ENCODE measurements around the gene COA1. TPM values are rescaled to one million over a fixed set of nuclear protein-coding genes. Genes with fewer than 3 reads are reported as not detected.
"Not testable (repeated sequence)": the region's sequence is repeated elsewhere in the genome, so short reads cannot be mapped to it uniquely, and the experiment has no call there.

COA1 gene
- total RNA-seq, 1 donor from 2014 or later, result 88.6 TPM

GRCh38 chr7:43689115-43689514 is 40.2 kb downstream of the COA1 start:
- H3K9me3 Mint-ChIP-seq, result peaks cover 5% of the 10 kb centered on the region

GRCh38 chr7:43687866-43688265 is 41.5 kb downstream of the COA1 start:
- DNase-seq (ENCODE audit: low spot score); H3K4me3 Mint-ChIP-seq; H3K27me3 Mint-ChIP-seq (ENCODE audit: insufficient read depth); H3K9me3 Mint-ChIP-seq; intact Hi-C loops (cut with micrococcal nuclease); H3K27ac Mint-ChIP-seq: not testable (repeated sequence)
- peaks cover 17% of the 10 kb centered on the region for H3K36me3 Mint-ChIP-seq (ENCODE audit: low read depth)
- H3K4me1 Mint-ChIP-seq (ENCODE audit: low read depth), result peaks cover 47% of the 10 kb centered on the region

More at GRCh38 chr7:43689115-43689514, 40.2 kb downstream of the COA1 start:
- H3K27ac Mint-ChIP-seq, result no peak overlapping the region
- H3K4me1 Mint-ChIP-seq (ENCODE audit: low read depth), result peaks cover 47% of the 10 kb centered on the region
- DNase-seq (ENCODE audit: low spot score), result no peak
- peaks cover 17% of the 10 kb centered on the region for H3K36me3 Mint-ChIP-seq (ENCODE audit: low read depth)
- H3K4me3 Mint-ChIP-seq, result no peak overlapping the region
- no peaks in the 10 kb centered on the region for H3K27me3 Mint-ChIP-seq (ENCODE audit: insufficient read depth)
- intact Hi-C loops (cut with micrococcal nuclease), result no loop called here

GRCh38 chr7:43686991-43687390 is 42.3 kb downstream of the COA1 start:
- H3K4me3 Mint-ChIP-seq, result no peak overlapping the region
- H3K27me3 Mint-ChIP-seq (ENCODE audit: insufficient read depth), result no peaks in the 10 kb centered on the region
- peaks cover 49% of the 10 kb centered on the region for H3K4me1 Mint-ChIP-seq (ENCODE audit: low read depth)
- DNase-seq (ENCODE audit: low spot score), result no peak
- peaks cover 17% of the 10 kb centered on the region for H3K36me3 Mint-ChIP-seq (ENCODE audit: low read depth)
- H3K27ac Mint-ChIP-seq, result no peak overlapping the region
- intact Hi-C loops (cut with micrococcal nuclease), result no loop called here
- H3K9me3 Mint-ChIP-seq, result peaks cover 5% of the 10 kb centered on the region

- Mint-ChIP-seq H3K27ac (no peak overlapping the region), H3K4me1 (ENCODE audit: low read depth) (peaks cover 54% of the 10 kb centered on the region), H3K27me3 (ENCODE audit: insufficient read depth) (no peaks in the 10 kb centered on the region), H3K36me3 (ENCODE audit: low read depth) (peaks cover 17% of the 10 kb centered on the region), H3K9me3 (peaks cover 6% of the 10 kb centered on the region), H3K4me3 (no peak overlapping the region)
- DNase-seq (ENCODE audit: low spot score), result no peak
- intact Hi-C loops (cut with micrococcal nuclease), result no loop called here
Measured at GRCh38 chr7:43680736-43681135, 48.6 kb downstream of the COA1 start.

GRCh38 chr7:43679210-43680068 is 49.9 kb downstream of the COA1 start:
- no peaks in the 10 kb centered on the region for H3K27me3 Mint-ChIP-seq (ENCODE audit: insufficient read depth)
- H3K27ac Mint-ChIP-seq, result peak overlapping the region; percentile 15
- H3K4me3 Mint-ChIP-seq, result no peak overlapping the region
- peaks cover 9% of the 10 kb centered on the region for H3K9me3 Mint-ChIP-seq
- DNase-seq (ENCODE audit: low spot score), result no peak
- peaks cover 50% of the 10 kb centered on the region for H3K4me1 Mint-ChIP-seq (ENCODE audit: low read depth)
- peaks cover 20% of the 10 kb centered on the region for H3K36me3 Mint-ChIP-seq (ENCODE audit: low read depth)
- intact Hi-C loops (cut with micrococcal nuclease), result loop anchor here (2.0 kb wide), 1 partner anchor 89 kb away; no protein-coding TSS in a partner anchor

GRCh38 chr7:43678315-43678714 is 51.0 kb downstream of the COA1 start:
- peak overlapping the region; percentile 54 for H3K4me3 Mint-ChIP-seq
- peaks cover 50% of the 10 kb centered on the region for H3K4me1 Mint-ChIP-seq (ENCODE audit: low read depth)
- H3K9me3 Mint-ChIP-seq, result peaks cover 15% of the 10 kb centered on the region
- no peaks in the 10 kb centered on the region for H3K27me3 Mint-ChIP-seq (ENCODE audit: insufficient read depth)
- peaks cover 24% of the 10 kb centered on the region for H3K36me3 Mint-ChIP-seq (ENCODE audit: low read depth)
- H3K27ac Mint-ChIP-seq, result peak overlapping the region; percentile 84
- no peak for DNase-seq (ENCODE audit: low spot score)
- intact Hi-C loops (cut with micrococcal nuclease), result loop anchor here (1.0 to 2.0 kb wide), 4 partner anchors 9 to 88 kb away; no protein-coding TSS in a partner anchor

- Mint-ChIP-seq H3K27ac (peak overlapping the region; percentile 84), H3K36me3 (ENCODE audit: low read depth) (peaks cover 28% of the 10 kb centered on the region), H3K27me3 (ENCODE audit: insufficient read depth) (no peaks in the 10 kb centered on the region), H3K4me3 (peak overlapping the region; percentile 54), H3K4me1 (ENCODE audit: low read depth) (peaks cover 50% of the 10 kb centered on the region), H3K9me3 (peaks cover 18% of the 10 kb centered on the region)
- no peak for DNase-seq (ENCODE audit: low spot score)
- intact Hi-C loops (cut with micrococcal nuclease), result loop anchor here (1.0 to 2.0 kb wide), 4 partner anchors 9 to 87 kb away; no protein-coding TSS in a partner anchor
Measured at GRCh38 chr7:43677864-43678263, 51.5 kb downstream of the COA1 start.

- peaks cover 43% of the 10 kb centered on the region for H3K4me1 Mint-ChIP-seq (ENCODE audit: low read depth)
- H3K9me3 Mint-ChIP-seq, result peaks cover 37% of the 10 kb centered on the region
- H3K4me3 Mint-ChIP-seq, result no peak overlapping the region
- intact Hi-C loops (cut with micrococcal nuclease), result no loop called here
- H3K27me3 Mint-ChIP-seq (ENCODE audit: insufficient read depth), result no peaks in the 10 kb centered on the region
- DNase-seq (ENCODE audit: low spot score), result no peak
- no peak overlapping the region for H3K27ac Mint-ChIP-seq
- H3K36me3 Mint-ChIP-seq (ENCODE audit: low read depth), result peaks cover 38% of the 10 kb centered on the region
Measured at GRCh38 chr7:43674559-43675436, 54.5 kb downstream of the COA1 start.

- peaks cover 45% of the 10 kb centered on the region for H3K4me1 Mint-ChIP-seq (ENCODE audit: low read depth)
- H3K9me3 Mint-ChIP-seq, result peaks cover 43% of the 10 kb centered on the region
Measured at GRCh38 chr7:43673243-43673976, 55.9 kb downstream of the COA1 start.

GRCh38 chr7:43671521-43671920 is 57.8 kb downstream of the COA1 start:
- peaks cover 47% of the 10 kb centered on the region for H3K9me3 Mint-ChIP-seq
- no peak for DNase-seq (ENCODE audit: low spot score)
- no peak overlapping the region for H3K4me3 Mint-ChIP-seq
- no peak overlapping the region for H3K27ac Mint-ChIP-seq
- H3K4me1 Mint-ChIP-seq (ENCODE audit: low read depth), result peaks cover 42% of the 10 kb centered on the region
- intact Hi-C loops (cut with micrococcal nuclease), result no loop called here
- no peaks in the 10 kb centered on the region for H3K27me3 Mint-ChIP-seq (ENCODE audit: insufficient read depth)
- H3K36me3 Mint-ChIP-seq (ENCODE audit: low read depth), result peaks cover 50% of the 10 kb centered on the region

More at GRCh38 chr7:43673243-43673976, 55.9 kb downstream of the COA1 start:
- H3K27ac Mint-ChIP-seq; H3K4me3 Mint-ChIP-seq; intact Hi-C loops (cut with micrococcal nuclease); DNase-seq (ENCODE audit: low spot score); H3K27me3 Mint-ChIP-seq (ENCODE audit: insufficient read depth): not testable (repeated sequence)
- H3K36me3 Mint-ChIP-seq (ENCODE audit: low read depth), result peaks cover 42% of the 10 kb centered on the region

GRCh38 chr7:43669286-43670081 is 59.8 kb downstream of the COA1 start:
- peak; percentile 29 for DNase-seq (ENCODE audit: low spot score)
- Mint-ChIP-seq H3K36me3 (ENCODE audit: low read depth) (peaks cover 51% of the 10 kb centered on the region), H3K4me1 (ENCODE audit: low read depth) (peaks cover 51% of the 10 kb centered on the region), H3K9me3 (peaks cover 44% of the 10 kb centered on the region), H3K27ac (peak overlapping the region; percentile 91), H3K27me3 (ENCODE audit: insufficient read depth) (no peaks in the 10 kb centered on the region), H3K4me3 (peak overlapping the region; percentile 65)
- intact Hi-C loops (cut with micrococcal nuclease), result loop anchor here (1.0 to 10.0 kb wide), 5 partner anchors 9 to 1785 kb away; no protein-coding TSS in a partner anchor

Data from activated T-helper 1 cell treated with anti-CD3 and anti-CD28 coated beads, Interleukin-12 subunit alpha, Interleukin-12 subunit beta, Interleukin-2, Interleukin-4 antibody, amounts not matched to agents 30 ng/mL and 10 ng/mL and 1 ng/mL, durations not matched to agents 14 hours and 24 hours and 36 hours (primary cell).